HepG2 (cell line): ENCODE measurements around the gene ENTPD6. TPM values are rescaled to one million over a fixed set of nuclear protein-coding genes. Genes with fewer than 3 reads are reported as not detected.

Source experiments
- AHR ChIP-seq: IDR thresholded peaks from 2 replicates; pipeline ENCODE4 v1.6.1; 2018; ENCODE audit warnings: missing genetic modification reagents, missing compliant biosample characterization
- CBX1 ChIP-seq: IDR thresholded peaks from one replicate; pipeline ENCODE4 v1.6.1; 2016; ENCODE audit warnings: antibody characterized with exemption, low read depth
- ETV5 ChIP-seq: IDR thresholded peaks from 2 replicates; pipeline ENCODE4 v1.6.1; 2018; ENCODE audit warnings: missing biosample characterization, missing genetic modification reagents, inconsistent platforms, borderline replicate concordance
- FLYWCH1 ChIP-seq: sonication (generic); formaldehyde crosslinking; IDR thresholded peaks from 2 replicates; pipeline ENCODE4 v1.8.1; 2023; ENCODE audit warnings: mild to moderate bottlenecking, missing genetic modification reagents
- GZF1 ChIP-seq: sonication (generic); formaldehyde crosslinking; IDR thresholded peaks from 2 replicates; pipeline ENCODE4 v1.5.1; 2020; ENCODE audit warnings: mild to moderate bottlenecking, missing genetic modification reagents
- HIVEP1 ChIP-seq: sonication (generic); formaldehyde crosslinking; IDR thresholded peaks from 2 replicates; pipeline ENCODE4 v1.4.0; 2020; ENCODE audit warnings: mild to moderate bottlenecking, missing genetic modification reagents
- PHF20 ChIP-seq: sonication (generic); formaldehyde crosslinking; IDR thresholded peaks from 2 replicates; pipeline ENCODE4 v1.5.0; 2020; ENCODE audit warnings: mild to moderate bottlenecking, missing genetic modification reagents
- PHF8 ChIP-seq: sonication (generic); formaldehyde crosslinking; IDR thresholded peaks from 2 replicates; pipeline ENCODE4 v1.5.0; 2020; ENCODE audit warnings: missing genetic modification reagents
- SAFB2 ChIP-seq: sonication (generic); formaldehyde crosslinking; IDR thresholded peaks from 2 replicates; pipeline ENCODE4 v1.5.1; 2020; ENCODE audit warnings: missing genetic modification reagents, low read depth, mild to moderate bottlenecking, borderline replicate concordance
- SIN3B ChIP-seq: fragments of 150-350 bp; IDR thresholded peaks from 2 replicates; pipeline ENCODE4 v1.6.1; 2014; ENCODE audit warnings: low read length
- SOX5 ChIP-seq: IDR thresholded peaks from 2 replicates; pipeline ENCODE4 v1.6.1; 2016; ENCODE audit warnings: borderline replicate concordance
- TCF7 ChIP-seq: sonication (generic); IDR thresholded peaks from 2 replicates; pipeline ENCODE4 v1.6.1; 2016; ENCODE audit warnings: antibody characterized with exemption, low read depth
- ZEB1 ChIP-seq: IDR thresholded peaks from 2 replicates; pipeline ENCODE4 v1.6.1; 2012; ENCODE audit warnings: mild to moderate bottlenecking, low read depth, inconsistent platforms; ENCODE audit not compliant: insufficient replicate concordance
- ZNF121 ChIP-seq: sonication (generic); formaldehyde crosslinking; IDR thresholded peaks from 2 replicates; pipeline ENCODE4 v1.5.0; 2020; ENCODE audit warnings: mild to moderate bottlenecking, missing genetic modification reagents
- ZNF768 ChIP-seq: sonication (generic); formaldehyde crosslinking; IDR thresholded peaks from 2 replicates; pipeline ENCODE4 v1.4.0; 2020; ENCODE audit warnings: missing genetic modification reagents
- ZNF772 ChIP-seq: sonication (generic); formaldehyde crosslinking; IDR thresholded peaks from 2 replicates; pipeline ENCODE4 v1.5.0; 2020; ENCODE audit warnings: mild to moderate bottlenecking, missing genetic modification reagents
- polyA plus RNA-seq, 8 experiments: library from polyadenylated mRNA; depleted of rRNA in 3 of 8; stranded (reverse) in 7 of 8; unstranded in 1 of 8; fragments of >200 nt; fragmentation: Illumina TruSeq in 4 of 8; extraction: Trizol in 4 of 8; gene quantifications; 2 replicates each; pipeline versions ENCODE4 v1.2.1 to v1.2.3, GENCODE V29; 2011 to 2016; ENCODE audit warnings: low read depth in 4 of 8, missing spikeins in 1 of 8, mixed read lengths in 1 of 8; ENCODE audit not compliant: insufficient read depth in 1 of 8
- total RNA-seq, 5 experiments: library from RNA; depleted of rRNA; stranded (reverse); fragments of >200 nt; fragmentation: Illumina TruSeq; extraction: Trizol; gene quantifications; 2 replicates each; pipeline ENCODE4 v1.2.3, GENCODE V29; 2016; ENCODE audit warnings: low read depth in 1 of 5
- TF ChIP-seq, protein P1 (sequence below): sonication (generic); formaldehyde crosslinking; IDR thresholded peaks from 2 replicates; pipeline ENCODE4 v1.4.0; 2020; ENCODE audit warnings: missing genetic modification reagents
- TF ChIP-seq, protein P2 (sequence below): IDR thresholded peaks from 2 replicates; pipeline ENCODE4 v1.6.1; 2016
- TF ChIP-seq, protein P3 (sequence below): sonication (generic); formaldehyde crosslinking; IDR thresholded peaks from 2 replicates; pipeline ENCODE4 v1.4.0; 2020; ENCODE audit warnings: missing genetic modification reagents, borderline replicate concordance
- TF ChIP-seq, protein P4 (sequence below): IDR thresholded peaks from 2 replicates; pipeline ENCODE4 v1.6.1; 2016; ENCODE audit warnings: mild to moderate bottlenecking, missing biosample characterization, missing genetic modification reagents
- TF ChIP-seq, protein P5 (sequence below): sonication (generic); formaldehyde crosslinking; IDR thresholded peaks from 2 replicates; pipeline ENCODE4 v1.9.0; 2021; ENCODE audit warnings: missing genetic modification reagents, mild to moderate bottlenecking, borderline replicate concordance
- TF ChIP-seq, protein P6 (sequence below): sonication (generic); formaldehyde crosslinking; IDR thresholded peaks from 2 replicates; pipeline ENCODE4 v1.8.1; 2023; ENCODE audit warnings: mild to moderate bottlenecking, inconsistent platforms, moderate library complexity, missing genetic modification reagents, borderline replicate concordance

Gene ENTPD6
- total and polyA plus RNA-seq, 2 of the 13 experiments (the other 11 are each of a cell fraction or from before 2014, with no cell fraction given): 164 to 172 TPM

DNA sequence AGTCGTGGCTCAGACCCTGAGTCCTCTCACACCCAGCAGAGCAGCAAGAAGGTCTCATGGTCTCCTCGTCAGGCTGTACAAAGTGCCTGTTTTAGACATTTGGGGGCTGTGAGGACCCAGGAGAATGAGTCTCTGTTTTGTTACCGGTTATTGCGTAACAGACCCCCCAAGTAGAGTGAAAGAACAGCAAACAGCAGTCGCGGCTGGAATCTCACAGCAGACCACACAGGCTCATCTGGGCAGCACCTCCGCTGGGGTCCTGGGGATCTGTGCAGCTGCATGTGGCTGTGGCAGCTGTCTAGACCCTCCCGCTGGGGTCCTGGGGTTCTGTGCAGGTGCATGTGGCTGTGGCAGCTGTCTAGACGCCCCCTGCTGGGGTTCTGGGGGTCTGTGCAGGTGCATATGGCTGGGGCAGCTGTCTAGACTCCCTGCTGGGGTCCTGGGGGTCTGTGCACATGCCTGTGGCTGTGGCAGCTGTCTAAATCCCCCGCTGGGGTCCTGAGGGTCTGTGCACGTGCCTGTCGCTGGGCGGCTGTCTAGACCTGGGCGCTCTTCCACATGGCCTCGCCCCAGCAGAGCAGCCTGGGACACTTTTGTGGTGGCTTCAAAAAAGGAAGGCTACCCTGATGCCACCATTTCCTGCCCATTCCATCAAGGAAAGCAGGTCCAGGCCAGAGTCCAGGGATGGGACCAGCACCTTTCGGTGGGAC, 24.7 kb downstream of the ENTPD6 start (continued):
- TF ChIP-seq, protein P1, sequence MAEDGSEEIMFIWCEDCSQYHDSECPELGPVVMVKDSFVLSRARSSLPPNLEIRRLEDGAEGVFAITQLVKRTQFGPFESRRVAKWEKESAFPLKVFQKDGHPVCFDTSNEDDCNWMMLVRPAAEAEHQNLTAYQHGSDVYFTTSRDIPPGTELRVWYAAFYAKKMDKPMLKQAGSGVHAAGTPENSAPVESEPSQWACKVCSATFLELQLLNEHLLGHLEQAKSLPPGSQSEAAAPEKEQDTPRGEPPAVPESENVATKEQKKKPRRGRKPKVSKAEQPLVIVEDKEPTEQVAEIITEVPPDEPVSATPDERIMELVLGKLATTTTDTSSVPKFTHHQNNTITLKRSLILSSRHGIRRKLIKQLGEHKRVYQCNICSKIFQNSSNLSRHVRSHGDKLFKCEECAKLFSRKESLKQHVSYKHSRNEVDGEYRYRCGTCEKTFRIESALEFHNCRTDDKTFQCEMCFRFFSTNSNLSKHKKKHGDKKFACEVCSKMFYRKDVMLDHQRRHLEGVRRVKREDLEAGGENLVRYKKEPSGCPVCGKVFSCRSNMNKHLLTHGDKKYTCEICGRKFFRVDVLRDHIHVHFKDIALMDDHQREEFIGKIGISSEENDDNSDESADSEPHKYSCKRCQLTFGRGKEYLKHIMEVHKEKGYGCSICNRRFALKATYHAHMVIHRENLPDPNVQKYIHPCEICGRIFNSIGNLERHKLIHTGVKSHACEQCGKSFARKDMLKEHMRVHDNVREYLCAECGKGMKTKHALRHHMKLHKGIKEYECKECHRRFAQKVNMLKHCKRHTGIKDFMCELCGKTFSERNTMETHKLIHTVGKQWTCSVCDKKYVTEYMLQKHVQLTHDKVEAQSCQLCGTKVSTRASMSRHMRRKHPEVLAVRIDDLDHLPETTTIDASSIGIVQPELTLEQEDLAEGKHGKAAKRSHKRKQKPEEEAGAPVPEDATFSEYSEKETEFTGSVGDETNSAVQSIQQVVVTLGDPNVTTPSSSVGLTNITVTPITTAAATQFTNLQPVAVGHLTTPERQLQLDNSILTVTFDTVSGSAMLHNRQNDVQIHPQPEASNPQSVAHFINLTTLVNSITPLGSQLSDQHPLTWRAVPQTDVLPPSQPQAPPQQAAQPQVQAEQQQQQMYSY: no peak
- TF ChIP-seq PHF8 (no peak), PHF20 (no peak), SIN3B (no peak), ETV5 (CRISPR knock-in tag) (no peak), FLYWCH1 (CRISPR knock-in tag) (no peak), CBX1 (no peak), HIVEP1 (CRISPR knock-in tag) (0 out of 2 replicates have a peak, but pooled peaks have one; percentile 37), ZEB1 (no peak), ZNF772 (no peak), SOX5 (no peak), ZNF121 (CRISPR knock-in tag) (peak; percentile 56), AHR (CRISPR knock-in tag) (0 out of 2 replicates have a peak, but pooled peaks have one; percentile 6), TCF7 (no peak), SAFB2 (0 out of 2 replicates have a peak, but pooled peaks have one; percentile 44), ZNF768 (CRISPR knock-in tag) (peak; percentile 77), GZF1 (CRISPR knock-in tag) (no peak)
- TF ChIP-seq, protein P2, sequence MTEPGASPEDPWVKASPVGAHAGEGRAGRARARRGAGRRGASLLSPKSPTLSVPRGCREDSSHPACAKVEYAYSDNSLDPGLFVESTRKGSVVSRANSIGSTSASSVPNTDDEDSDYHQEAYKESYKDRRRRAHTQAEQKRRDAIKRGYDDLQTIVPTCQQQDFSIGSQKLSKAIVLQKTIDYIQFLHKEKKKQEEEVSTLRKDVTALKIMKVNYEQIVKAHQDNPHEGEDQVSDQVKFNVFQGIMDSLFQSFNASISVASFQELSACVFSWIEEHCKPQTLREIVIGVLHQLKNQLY: no peak
- TF ChIP-seq, protein P3, sequence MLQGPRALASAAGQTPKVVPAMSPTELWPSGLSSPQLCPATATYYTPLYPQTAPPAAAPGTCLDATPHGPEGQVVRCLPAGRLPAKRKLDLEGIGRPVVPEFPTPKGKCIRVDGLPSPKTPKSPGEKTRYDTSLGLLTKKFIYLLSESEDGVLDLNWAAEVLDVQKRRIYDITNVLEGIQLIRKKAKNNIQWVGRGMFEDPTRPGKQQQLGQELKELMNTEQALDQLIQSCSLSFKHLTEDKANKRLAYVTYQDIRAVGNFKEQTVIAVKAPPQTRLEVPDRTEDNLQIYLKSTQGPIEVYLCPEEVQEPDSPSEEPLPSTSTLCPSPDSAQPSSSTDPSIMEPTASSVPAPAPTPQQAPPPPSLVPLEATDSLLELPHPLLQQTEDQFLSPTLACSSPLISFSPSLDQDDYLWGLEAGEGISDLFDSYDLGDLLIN (CRISPR knock-in tag): no peak
- TF ChIP-seq, protein P4, sequence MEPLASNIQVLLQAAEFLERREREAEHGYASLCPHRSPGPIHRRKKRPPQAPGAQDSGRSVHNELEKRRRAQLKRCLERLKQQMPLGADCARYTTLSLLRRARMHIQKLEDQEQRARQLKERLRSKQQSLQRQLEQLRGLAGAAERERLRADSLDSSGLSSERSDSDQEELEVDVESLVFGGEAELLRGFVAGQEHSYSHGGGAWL: 0 out of 2 replicates have a peak, but pooled peaks have one; percentile 43
- TF ChIP-seq, protein P5, sequence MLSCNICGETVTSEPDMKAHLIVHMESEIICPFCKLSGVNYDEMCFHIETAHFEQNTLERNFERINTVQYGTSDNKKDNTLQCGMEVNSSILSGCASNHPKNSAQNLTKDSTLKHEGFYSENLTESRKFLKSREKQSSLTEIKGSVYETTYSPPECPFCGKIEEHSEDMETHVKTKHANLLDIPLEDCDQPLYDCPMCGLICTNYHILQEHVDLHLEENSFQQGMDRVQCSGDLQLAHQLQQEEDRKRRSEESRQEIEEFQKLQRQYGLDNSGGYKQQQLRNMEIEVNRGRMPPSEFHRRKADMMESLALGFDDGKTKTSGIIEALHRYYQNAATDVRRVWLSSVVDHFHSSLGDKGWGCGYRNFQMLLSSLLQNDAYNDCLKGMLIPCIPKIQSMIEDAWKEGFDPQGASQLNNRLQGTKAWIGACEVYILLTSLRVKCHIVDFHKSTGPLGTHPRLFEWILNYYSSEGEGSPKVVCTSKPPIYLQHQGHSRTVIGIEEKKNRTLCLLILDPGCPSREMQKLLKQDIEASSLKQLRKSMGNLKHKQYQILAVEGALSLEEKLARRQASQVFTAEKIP (CRISPR knock-in tag): no peak
- TF ChIP-seq, protein P6, sequence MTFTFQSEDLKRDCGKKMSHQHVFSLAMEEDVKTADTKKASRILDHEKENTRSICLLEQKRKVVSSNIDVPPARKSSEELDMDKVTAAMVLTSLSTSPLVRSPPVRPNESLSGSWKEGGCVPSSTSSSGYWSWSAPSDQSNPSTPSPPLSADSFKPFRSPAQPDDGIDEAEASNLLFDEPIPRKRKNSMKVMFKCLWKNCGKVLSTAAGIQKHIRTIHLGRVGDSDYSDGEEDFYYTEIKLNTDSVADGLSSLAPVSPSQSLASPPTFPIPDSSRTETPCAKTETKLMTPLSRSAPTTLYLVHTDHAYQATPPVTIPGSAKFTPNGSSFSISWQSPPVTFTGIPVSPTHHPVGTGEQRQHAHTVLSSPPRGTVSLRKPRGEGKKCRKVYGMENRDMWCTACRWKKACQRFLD (CRISPR knock-in tag): 0 out of 2 replicates have a peak, but pooled peaks have one; percentile 58
